ENCODE results near the gene MAP4K3.

- TF ChIP-seq CTCF (IDR thresholded peaks at IDR 0.05) (no peak), POLR2AphosphoS5 (IDR thresholded peaks at IDR 0.05) (no peak)
Measured at GRCh38 chr2:39383146-39383545, 53.9 kb downstream of the MAP4K3 start.
